Heart right ventricle (tissue), 16 donors: ENCODE data around the gene INS. TPM values are rescaled to one million over a fixed set of nuclear protein-coding genes. Genes with fewer than 3 reads are reported as not detected.

Experiments used
- ATAC-seq, 8 donors: fragments of 200-7000 bp; cut with Tn5 transposase; one replicate each; pipeline ENCODE4 v1.9.1; 2020; ENCODE audit warnings: mild to moderate bottlenecking in 8 of 8, moderate library complexity in 8 of 8, moderate number of reproducible peaks in 1 of 8
- DNase-seq, 2 donors: peaks; one replicate each; pipeline ENCODE4 v3.0.0-alpha.2; 2020
- H3K27ac ChIP-seq, 10 donors: fragments of 200-600 bp; sonication (generic) in 2 of 10; one replicate each; pipeline versions ENCODE4 v1.5.0 to v1.8.0; 2020 to 2022; ENCODE audit warnings: mild to moderate bottlenecking in 3 of 10
- H3K27me3 ChIP-seq, 7 donors: fragments of 200-600 bp; one replicate each; pipeline ENCODE4 v1.8.0; 2021 to 2022; ENCODE audit warnings: mild to moderate bottlenecking in 2 of 7
- H3K36me3 ChIP-seq, 9 donors: fragments of 200-600 bp; sonication (generic) in 1 of 9; one replicate each; pipeline versions ENCODE4 v1.5.0 to v1.8.0; 2020 to 2022; ENCODE audit warnings: mild to moderate bottlenecking in 2 of 9
- H3K4me1 ChIP-seq, 9 donors: fragments of 200-600 bp; sonication (generic) in 1 of 9; one replicate each; pipeline versions ENCODE4 v1.5.0 to v1.8.0; 2020 to 2022; ENCODE audit warnings: mild to moderate bottlenecking in 4 of 9
- H3K4me3 ChIP-seq, 10 donors: fragments of 200-600 bp; sonication (generic) in 2 of 10; one replicate each; pipeline versions ENCODE4 v1.5.0 to v1.8.0; 2020 to 2022; ENCODE audit warnings: mild to moderate bottlenecking in 7 of 10, moderate library complexity in 2 of 10
- H3K9me3 ChIP-seq, 11 donors: fragments of 200-600 bp in 10 of 11; sonication (generic) in 2 of 11; one replicate each; pipeline versions ENCODE4 v1.5.0 to v1.8.0; 2013 to 2022; ENCODE audit warnings: mild to moderate bottlenecking in 2 of 11, control low read depth in 1 of 11, moderate library complexity in 1 of 11
- WGBS, 2 donors: extraction: QIAGEN DNeasy Blood & Tissue Kit; methylation state at CpG; one replicate each; pipeline ENCODE4 v1.1.7; 2013; ENCODE audit warnings: inconsistent platforms in 1 of 2; 5-methylcytosine and 5-hydroxymethylcytosine counted together
- intact Hi-C, 10 donors: fragments of 100-400 bp; cut with DNase I; formaldehyde crosslinking; loops; one replicate each; pipeline versions ENCODE4 v1.11.1 to v1.14.2; 2022
- polyA plus RNA-seq, 2 donors: library from polyadenylated mRNA; stranded (reverse); fragments of 200-250 nt; gene quantifications; one replicate each; pipeline ENCODE4 v1.2.3, GENCODE V29; 2013
- total RNA-seq, 10 donors: library from RNA; stranded (reverse); fragmentation: NEBNext Ultra II Directional in 3 of 10; extraction: Animal tissue kit (Norgen Biotek cat#: 25700) in 3 of 10; gene quantifications; one replicate each; pipeline versions ENCODE4 v1.2.1 to v1.2.4, GENCODE V29; 2021 to 2023
- TF ChIP-seq, protein P1 (sequence below), 9 donors: fragments of 200-600 bp; sonication (generic) in 2 of 9; IDR thresholded peaks; one replicate each; pipeline versions ENCODE4 v1.5.0 to v1.8.0; 2021 to 2022; ENCODE audit warnings: antibody characterized with exemption in 9 of 9, mild to moderate bottlenecking in 5 of 9, moderate library complexity in 1 of 9
- donor health status: Arrhythmogenic right ventricular cardiomyopathy.
- donor health status: ischemic (EF 13 %, LVEDD 7.1; RV severe dilation, severe dysfunction).
- donor health status: healthy with polysubstance abuse.
- donor health status: DM: no; HTN: yes; CAD: no.
- donor health status: DM: no; HTN: no; CAD: no.
- donor health status: ischemic (EF 25% LVEDD 6.9; RV normal size, moderate dysfunction).
- donor health status: ischemic (EF 25% LVEDD 5.7; RV mildly dilated, moderate dysfunction).
- donor health status: healthy.
- donor health status: DM: yes; HTN: yes; CAD: no.
- donor health status: Ischemic cardiomyopathy.
- donor health status: ischemic (EF 35%, LVEDD 5.7; RV mildly dilated, moderate dysfunction).
- donor health status: nonischemic (EF 11% LVEDD 7.7; RV severe dilation, severe dysfunction).
- donor health status: DM: yes; HTN: yes; CAD: no.
- donor health status: PGD.
- donor health status: ischemic (EF 29% LVEDD 5.4; RV normal size, mild dysfunction).
- donor health status: nonischemic (EF 23%, LVEDD 6.1; RV moderate dilation, normal function).

INS gene
- total and polyA plus RNA-seq, 12 donors: 0.76 to 3.3 (median 1.0) TPM; not detected in 9

DNA sequence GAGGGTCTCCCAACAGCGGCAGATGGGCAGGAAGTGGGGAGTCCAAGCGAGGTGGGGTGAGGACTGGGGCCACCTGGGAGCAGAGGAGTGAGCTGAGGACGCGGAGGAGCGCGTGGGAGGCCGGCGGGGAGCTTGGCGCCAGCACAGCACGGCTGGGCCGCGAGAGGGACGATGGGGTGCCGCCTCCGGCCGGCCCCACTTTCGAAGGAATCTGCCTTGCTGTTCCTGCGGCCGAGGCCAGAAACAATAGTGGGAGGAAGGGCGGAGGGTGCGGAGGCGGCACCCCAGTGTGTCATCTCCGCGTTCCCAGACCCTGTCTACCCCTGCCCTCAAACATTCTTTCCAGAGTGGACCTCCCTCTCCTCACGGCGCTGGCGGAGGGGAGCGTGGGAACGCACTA lies 5.5 kb downstream of the INS start:
- WGBS, 2 donors: 63 to 67% methylated on average over 28 to 29 of the region's 29 CpGs
- TF ChIP-seq, protein P1, sequence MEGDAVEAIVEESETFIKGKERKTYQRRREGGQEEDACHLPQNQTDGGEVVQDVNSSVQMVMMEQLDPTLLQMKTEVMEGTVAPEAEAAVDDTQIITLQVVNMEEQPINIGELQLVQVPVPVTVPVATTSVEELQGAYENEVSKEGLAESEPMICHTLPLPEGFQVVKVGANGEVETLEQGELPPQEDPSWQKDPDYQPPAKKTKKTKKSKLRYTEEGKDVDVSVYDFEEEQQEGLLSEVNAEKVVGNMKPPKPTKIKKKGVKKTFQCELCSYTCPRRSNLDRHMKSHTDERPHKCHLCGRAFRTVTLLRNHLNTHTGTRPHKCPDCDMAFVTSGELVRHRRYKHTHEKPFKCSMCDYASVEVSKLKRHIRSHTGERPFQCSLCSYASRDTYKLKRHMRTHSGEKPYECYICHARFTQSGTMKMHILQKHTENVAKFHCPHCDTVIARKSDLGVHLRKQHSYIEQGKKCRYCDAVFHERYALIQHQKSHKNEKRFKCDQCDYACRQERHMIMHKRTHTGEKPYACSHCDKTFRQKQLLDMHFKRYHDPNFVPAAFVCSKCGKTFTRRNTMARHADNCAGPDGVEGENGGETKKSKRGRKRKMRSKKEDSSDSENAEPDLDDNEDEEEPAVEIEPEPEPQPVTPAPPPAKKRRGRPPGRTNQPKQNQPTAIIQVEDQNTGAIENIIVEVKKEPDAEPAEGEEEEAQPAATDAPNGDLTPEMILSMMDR (IDR thresholded peaks at IDR 0.05): no peak
- no peak overlapping the region for H3K4me3 ChIP-seq
- ATAC-seq (no peak), DNase-seq (no peak)
- peaks cover 3 to 24% (median 7%) of the 10 kb centered on the region in 9 donors for H3K4me1 ChIP-seq
- H3K36me3 ChIP-seq: no peaks in the 10 kb centered on the region
- H3K9me3 ChIP-seq: no peaks in the 10 kb centered on the region
- peaks cover 0 to 24% (median 9%) of the 10 kb centered on the region in 7 donors for H3K27me3 ChIP-seq
- H3K27ac ChIP-seq: no peak overlapping the region
- intact Hi-C loops: loop anchor here in 4 of 10 donors (2.0 to 10.0 kb wide), 6 partner anchors 271 to 511 kb away; no protein-coding TSS in a partner anchor

DNA sequence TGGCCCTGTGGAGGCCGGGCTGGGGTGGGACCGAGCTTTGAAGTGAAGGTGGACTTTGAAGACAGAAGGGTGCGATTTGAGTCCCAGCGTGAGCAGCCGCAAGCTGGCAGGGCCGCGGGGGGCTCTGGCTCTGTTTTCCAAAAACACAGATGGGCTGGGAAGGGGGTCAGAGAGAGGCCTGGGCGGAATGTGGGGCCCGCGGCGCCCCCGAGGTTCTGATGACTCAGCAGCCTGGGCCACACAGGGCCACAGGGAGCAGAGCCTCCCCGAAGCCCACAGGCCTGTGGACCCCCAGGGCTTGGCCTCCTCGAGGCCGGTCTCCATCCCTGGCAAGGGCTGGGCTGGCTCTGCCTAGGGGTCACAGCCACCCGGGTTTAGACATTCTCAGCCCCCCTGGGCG lies 6.1 kb downstream of the INS start:
- TF ChIP-seq, protein P1 (IDR thresholded peaks at IDR 0.05): no peak
- Histone ChIP-seq H3K27me3 (peaks cover 0 to 26% (median 15%) of the 10 kb centered on the region in 7 donors), H3K36me3 (no peaks in the 10 kb centered on the region), H3K9me3 (no peaks in the 10 kb centered on the region), H3K4me1 (peaks cover 3 to 24% (median 7%) of the 10 kb centered on the region in 9 donors), H3K27ac (no peak overlapping the region), H3K4me3 (no peak overlapping the region)
- intact Hi-C loops: loop anchor here (2.0 to 10.0 kb wide), 9 partner anchors 233 to 510 kb away; partner anchors contain the start of genes KRTAP5-6 (in 1 of the 10) and TNNI2 (in 1 of the 10)
- WGBS, 2 donors: 88 to 90% methylated on average over 17 of the region's 17 CpGs
- DNase-seq: no peak
- no peak for ATAC-seq

DNA sequence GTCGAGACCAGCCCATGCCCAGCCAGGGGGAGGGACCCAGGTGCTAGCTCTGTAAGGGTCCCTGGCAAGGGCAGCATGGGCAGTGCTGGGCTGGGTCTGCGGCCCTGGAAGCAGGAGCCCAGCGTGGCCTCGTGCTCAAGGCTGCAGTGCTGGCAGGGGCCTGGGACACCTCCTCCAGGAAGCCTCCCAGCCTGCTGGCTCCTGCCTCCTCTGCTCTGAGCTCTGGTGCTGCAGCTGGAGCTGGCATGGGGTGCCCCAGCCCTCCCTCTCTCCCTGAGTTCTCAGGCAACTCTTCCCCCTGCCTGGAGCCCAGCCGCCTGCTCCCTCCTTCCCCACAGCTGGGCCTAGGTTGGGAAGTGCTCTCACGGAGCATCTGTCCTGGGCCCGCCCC lies 6.8 kb downstream of the INS start:
- no peak overlapping the region for H3K27ac ChIP-seq
- TF ChIP-seq, protein P1 (IDR thresholded peaks at IDR 0.05): no peak
- DNase-seq (no peak), ATAC-seq (no peak)
- intact Hi-C loops: loop anchor here (2.0 to 10.0 kb wide), 9 partner anchors 232 to 509 kb away; partner anchors contain the start of genes KRTAP5-6 (in 1 of the 10) and TNNI2 (in 1 of the 10)
- H3K36me3 ChIP-seq: no peaks in the 10 kb centered on the region
- peaks cover 3 to 20% (median 7%) of the 10 kb centered on the region in 9 donors for H3K4me1 ChIP-seq
- no peaks in the 10 kb centered on the region for H3K9me3 ChIP-seq
- WGBS, 2 donors: 88 to 89% methylated on average over 7 of the region's 7 CpGs
- no peak overlapping the region for H3K4me3 ChIP-seq
- H3K27me3 ChIP-seq: peaks cover 3 to 29% (median 21%) of the 10 kb centered on the region in 7 donors

DNA sequence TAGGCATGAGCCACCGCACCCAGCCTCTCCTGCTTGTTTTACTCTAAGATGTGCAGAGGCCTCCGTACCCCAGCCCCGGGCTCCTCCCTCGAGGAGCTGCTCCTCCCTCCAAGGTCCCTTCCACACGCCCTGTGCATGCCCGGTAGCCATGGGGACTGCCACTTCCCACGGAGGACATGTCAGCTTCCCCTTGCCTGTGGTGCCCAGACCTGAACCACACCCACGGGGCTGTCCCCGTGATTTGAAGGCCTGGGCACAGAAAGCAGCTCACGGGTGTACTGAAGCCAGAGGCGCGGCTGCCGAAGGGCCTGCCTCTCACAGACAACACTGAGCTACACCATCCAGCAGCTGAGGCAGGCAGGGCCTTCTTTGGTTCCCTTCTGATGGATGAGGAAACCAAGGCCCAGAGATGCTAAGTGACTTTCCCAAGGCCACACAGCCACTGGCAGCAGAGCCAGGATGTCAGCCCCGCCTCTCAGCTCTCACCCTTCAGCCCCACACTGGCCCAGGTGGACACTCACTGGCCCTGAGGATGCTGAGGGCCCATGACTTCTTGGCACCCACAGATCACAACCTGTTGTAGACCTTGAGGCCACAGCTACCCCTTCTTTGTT lies 7.3 kb downstream of the INS start:
- DNase-seq (no peak), ATAC-seq (no peak)
- Histone ChIP-seq H3K27me3 (peaks cover 5 to 34% (median 26%) of the 10 kb centered on the region in 7 donors), H3K36me3 (no peaks in the 10 kb centered on the region), H3K9me3 (no peaks in the 10 kb centered on the region), H3K4me3 (no peak overlapping the region), H3K4me1 (peaks cover 3 to 20% (median 7%) of the 10 kb centered on the region in 9 donors), H3K27ac (no peak overlapping the region)
- 75 to 81% methylated on average over 14 of the region's 14 CpGs for WGBS, 2 donors
- TF ChIP-seq, protein P1 (IDR thresholded peaks at IDR 0.05): no peak
- intact Hi-C loops: loop anchor here (2.0 to 10.0 kb wide), 12 partner anchors 231 to 509 kb away; partner anchors contain the start of genes KRTAP5-6 (in 1 of the 10), SYT8 (in 1 of the 10) and TNNI2 (in 1 of the 10)
